ENCODE data around the gene PIGU.

- TF ChIP-seq, protein P1, sequence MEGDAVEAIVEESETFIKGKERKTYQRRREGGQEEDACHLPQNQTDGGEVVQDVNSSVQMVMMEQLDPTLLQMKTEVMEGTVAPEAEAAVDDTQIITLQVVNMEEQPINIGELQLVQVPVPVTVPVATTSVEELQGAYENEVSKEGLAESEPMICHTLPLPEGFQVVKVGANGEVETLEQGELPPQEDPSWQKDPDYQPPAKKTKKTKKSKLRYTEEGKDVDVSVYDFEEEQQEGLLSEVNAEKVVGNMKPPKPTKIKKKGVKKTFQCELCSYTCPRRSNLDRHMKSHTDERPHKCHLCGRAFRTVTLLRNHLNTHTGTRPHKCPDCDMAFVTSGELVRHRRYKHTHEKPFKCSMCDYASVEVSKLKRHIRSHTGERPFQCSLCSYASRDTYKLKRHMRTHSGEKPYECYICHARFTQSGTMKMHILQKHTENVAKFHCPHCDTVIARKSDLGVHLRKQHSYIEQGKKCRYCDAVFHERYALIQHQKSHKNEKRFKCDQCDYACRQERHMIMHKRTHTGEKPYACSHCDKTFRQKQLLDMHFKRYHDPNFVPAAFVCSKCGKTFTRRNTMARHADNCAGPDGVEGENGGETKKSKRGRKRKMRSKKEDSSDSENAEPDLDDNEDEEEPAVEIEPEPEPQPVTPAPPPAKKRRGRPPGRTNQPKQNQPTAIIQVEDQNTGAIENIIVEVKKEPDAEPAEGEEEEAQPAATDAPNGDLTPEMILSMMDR (IDR thresholded peaks at IDR 0.05) = no peak
- no peak for TF ChIP-seq POLR2A (IDR thresholded peaks at IDR 0.05)
Observed at GRCh38 chr20:34526466-34526865, 150.4 kb downstream of the PIGU start.
